HS-27A (cell line): ENCODE measurements around the gene DEAF1.

Experiments
- DNase-seq: peaks from one replicate; pipeline ENCODE4 v3.0.0-alpha.2; 2012; ENCODE audit warnings: low read depth, missing footprints

The DEAF1 gene

GRCh38 chr11:721741-722345 is 26.8 kb upstream of the DEAF1 start:
- DNase-seq = no peak

DNA sequence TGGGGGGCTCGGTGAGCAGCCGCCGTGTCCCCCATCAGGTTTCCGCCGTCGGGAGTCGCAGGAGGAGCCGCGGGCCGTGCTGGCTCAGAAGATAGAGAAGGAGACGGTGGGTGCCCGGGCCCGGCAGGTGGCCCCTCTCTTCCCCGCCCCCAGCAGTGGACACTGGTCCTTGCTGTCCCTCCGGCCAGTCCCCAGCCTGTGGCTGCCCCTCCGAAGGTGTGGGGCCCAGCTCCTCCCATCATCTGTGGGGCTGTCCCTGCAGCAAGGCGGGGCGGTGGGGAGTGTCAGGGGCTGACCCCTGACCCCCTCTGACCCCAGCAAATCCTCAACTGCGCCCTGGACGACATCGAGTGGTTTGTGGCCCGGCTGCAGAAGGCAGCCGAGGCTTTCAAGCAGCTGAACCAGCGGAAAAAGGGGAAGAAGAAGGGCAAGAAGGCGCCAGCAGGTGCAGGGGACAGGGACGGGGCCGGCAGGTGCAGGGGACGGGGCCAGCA is 26.3 kb upstream of the DEAF1 start:
- no peak for DNase-seq

- no peak for DNase-seq
Observed at GRCh38 chr11:720642-721246, 25.7 kb upstream of the DEAF1 start.

DNA sequence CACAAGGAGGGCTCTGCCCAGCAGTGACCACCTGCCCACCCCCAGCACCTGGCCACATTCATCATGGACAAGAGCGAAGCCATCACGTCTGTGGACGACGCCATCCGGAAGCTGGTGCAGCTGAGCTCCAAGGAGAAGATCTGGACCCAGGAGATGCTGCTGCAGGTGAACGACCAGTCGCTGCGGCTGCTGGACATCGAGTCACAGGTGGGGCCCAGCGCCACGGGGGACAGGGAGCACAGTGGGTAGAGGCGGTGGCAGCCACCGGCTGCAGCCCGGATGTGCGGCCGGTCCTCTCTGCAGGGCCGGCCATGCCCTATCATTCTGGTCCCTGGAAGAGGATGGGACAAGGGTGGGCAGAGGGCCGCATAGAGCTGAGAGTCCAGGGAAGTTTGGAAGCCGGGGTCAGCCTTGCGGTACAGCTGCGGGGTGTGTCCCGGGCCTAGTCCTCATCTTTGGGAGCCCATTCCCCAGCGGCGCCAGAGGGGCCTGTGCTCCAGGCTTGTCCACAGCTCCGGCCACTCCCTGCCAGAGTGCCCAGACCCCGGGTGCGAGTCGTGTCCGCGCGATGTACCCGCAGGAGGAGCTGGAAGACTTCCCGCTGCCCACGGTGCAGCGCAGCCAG is 25.1 kb upstream of the DEAF1 start:
- no peak for DNase-seq

DNA sequence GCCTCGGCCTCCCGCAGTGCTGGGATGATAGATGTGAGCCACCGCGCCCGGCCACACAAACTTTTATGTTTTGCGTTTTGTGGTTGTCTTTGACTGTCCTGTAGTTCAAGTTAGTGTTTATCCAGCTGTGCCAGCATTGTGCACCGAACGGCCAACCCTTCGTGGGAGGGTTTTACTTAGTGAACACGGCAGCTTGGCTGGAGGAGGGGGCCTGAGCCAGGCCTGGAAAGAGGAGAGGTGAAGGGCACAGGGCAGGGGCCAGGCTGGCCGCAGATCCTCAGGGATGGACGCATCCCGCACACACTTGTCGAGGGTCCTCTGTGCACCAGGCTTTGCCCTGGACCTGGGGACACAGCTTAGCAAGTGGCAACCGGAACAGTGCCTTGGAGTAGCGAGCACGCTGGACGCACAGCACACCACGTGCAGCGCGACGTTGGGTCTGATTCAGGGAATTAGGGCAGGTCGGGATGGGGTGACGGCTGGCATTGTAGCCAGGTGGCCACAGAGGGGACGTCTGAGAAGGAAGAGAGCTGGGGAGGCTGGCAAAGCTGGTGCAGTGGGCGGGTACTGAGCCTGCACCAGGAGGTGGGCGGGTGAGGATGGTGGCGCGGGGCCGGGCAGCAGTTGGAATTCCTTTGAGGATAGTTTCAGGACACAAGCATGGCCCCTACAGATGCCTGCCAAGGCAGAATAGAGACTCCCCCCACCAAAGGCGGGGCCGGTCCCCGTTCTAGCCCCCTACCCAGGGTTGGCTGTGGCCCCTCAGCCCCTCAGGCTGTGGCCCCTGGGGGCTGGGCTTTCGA is 24.4 kb upstream of the DEAF1 start:
- DNase-seq = no peak

- DNase-seq = no peak
Observed at GRCh38 chr11:714436-714835, 19.4 kb upstream of the DEAF1 start.

- DNase-seq = no peak
Observed at GRCh38 chr11:709109-709997, 14.3 kb upstream of the DEAF1 start.

GRCh38 chr11:708511-708910 is 13.5 kb upstream of the DEAF1 start:
- no peak for DNase-seq

GRCh38 chr11:707817-708420 is 12.9 kb upstream of the DEAF1 start:
- DNase-seq = peak; percentile 56

- peak; percentile 50 for DNase-seq
Observed at GRCh38 chr11:706957-707816, 12.2 kb upstream of the DEAF1 start.

GRCh38 chr11:706439-706956 is 11.5 kb upstream of the DEAF1 start:
- DNase-seq = peak; percentile 38

GRCh38 chr11:705646-706438 is 10.8 kb upstream of the DEAF1 start, which contains the start of gene EPS8L2:
TSS of gene EPS8L2 (plus strand) at chr11:706231. CDS start at chr11:709408, 3,177 bp downstream.
- no peak for DNase-seq

DNA sequence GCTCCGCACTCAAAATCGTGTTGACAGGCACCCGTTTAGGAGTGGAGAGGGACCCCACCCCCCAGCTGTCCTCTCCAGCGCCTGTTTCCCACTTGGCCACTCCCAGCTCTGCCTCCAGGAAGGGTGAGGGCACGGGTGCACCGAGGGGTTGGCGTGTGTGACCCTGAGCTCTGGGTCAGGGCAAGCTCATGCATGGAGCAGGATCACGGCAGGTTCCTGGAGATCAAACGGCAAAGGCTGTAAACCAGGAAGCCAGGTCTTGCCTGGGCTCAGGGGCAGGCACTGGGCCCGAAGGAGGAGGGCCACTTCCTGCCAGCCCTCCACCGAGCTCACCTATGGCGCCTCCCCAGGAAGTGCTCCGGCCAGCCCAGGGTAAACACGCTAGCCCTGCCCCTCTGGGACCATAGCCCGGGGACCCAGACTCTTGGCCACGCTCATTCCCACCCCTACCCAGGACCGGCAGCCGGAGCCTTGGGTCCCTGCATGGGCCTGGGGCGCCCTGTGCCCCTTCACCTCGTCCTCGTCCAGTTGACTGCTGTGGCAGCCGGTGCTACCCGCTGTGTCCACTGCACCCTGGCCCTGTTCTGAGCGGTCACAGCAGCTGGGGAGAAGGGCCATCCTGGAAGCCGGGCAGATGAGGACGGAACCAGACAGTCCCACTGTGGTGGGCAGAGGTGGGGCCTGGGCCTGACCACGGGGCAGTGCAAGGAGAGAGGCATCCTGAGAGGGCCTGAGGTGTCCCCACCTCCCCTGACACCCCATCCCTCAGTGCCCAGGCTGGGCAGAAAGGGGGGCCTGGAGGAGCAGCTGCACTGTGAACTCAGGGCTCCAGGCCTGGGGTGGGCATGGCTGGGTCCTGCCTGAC is 10.0 kb upstream of the DEAF1 start:
- no peak for DNase-seq

GRCh38 chr11:704228-704674 is 9.2 kb upstream of the DEAF1 start:
- no peak for DNase-seq

GRCh38 chr11:703506-703905 is 8.5 kb upstream of the DEAF1 start:
- no peak for DNase-seq

DNA sequence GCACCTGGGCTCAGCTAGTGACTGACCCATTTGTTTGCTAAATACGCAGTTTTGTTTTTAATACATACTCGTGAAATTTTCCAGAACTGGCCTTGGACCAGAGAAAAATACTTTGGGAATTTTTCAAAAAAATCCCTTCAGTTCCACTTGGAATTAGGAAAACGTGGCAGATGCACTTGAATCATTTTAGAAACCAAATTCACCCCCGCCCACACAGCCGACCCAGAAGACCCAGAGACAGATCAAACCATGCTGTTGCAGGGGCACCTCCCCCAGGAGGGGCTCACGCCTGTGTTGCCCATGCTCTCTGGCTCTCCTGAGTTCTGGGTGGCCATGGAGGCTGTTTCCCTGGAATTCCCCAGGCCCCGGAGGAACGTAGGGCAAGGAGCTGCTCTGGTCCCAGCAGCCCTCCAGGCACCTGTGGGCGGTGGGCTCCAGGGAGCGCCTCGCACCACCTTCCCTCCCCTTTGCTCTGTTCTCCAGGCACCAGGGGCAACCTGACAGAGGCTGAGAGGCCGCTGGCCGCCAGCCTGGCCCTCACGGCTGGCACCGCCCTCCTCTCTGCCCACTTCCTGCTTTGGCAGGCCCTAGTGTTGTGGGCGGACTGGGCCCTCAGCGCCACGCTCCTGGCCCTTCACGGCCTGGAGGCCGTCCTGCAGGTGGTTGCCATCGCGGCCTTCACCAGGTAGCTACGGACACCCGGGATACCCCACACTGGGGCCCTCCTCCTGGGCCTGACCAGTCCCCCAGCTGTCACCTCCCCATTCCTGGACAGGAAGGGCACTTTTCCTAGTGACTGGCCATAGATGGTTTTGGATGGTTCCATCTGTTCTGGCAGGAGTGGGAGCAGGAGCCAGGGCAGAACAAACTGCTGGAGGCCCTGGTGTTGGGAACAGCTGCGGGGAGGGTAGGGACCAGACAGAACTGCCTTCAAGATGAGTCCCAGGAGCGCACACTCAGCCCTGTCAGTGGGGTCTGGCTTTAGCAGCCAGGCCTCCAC is 7.7 kb upstream of the DEAF1 start:
- DNase-seq = no peak
